ENCODE measurements around the gene CAMTA1.

CAMTA1 gene

GRCh38 chr1:7719468-7720094, 934.3 kb downstream of the CAMTA1 start:
- no peak for DNase-seq (ENCODE audit: low read depth, low spot score)
- no peak overlapping the region for H3K27ac ChIP-seq

GRCh38 chr1:7721940-7722669, 936.9 kb downstream of the CAMTA1 start:
- no peak overlapping the region for H3K27ac ChIP-seq
- DNase-seq (ENCODE audit: low read depth, low spot score) = no peak

GRCh38 chr1:7722670-7723012, 937.4 kb downstream of the CAMTA1 start:
- H3K27ac ChIP-seq = no peak overlapping the region
- DNase-seq (ENCODE audit: low read depth, low spot score) = no peak

- no peak for DNase-seq (ENCODE audit: low read depth, low spot score)
Observed at GRCh38 chr1:7726623-7727022, 941.4 kb downstream of the CAMTA1 start.

GRCh38 chr1:7727809-7728471, 942.7 kb downstream of the CAMTA1 start:
- no peak overlapping the region for H3K27ac ChIP-seq
- no peak for DNase-seq (ENCODE audit: low read depth, low spot score)

More at GRCh38 chr1:7726623-7727022, 941.4 kb downstream of the CAMTA1 start:
- no peak overlapping the region for H3K27ac ChIP-seq

- no peak overlapping the region for H3K27ac ChIP-seq
- DNase-seq (ENCODE audit: low read depth, low spot score) = no peak
Observed at GRCh38 chr1:7729761-7730160, 944.5 kb downstream of the CAMTA1 start.

GRCh38 chr1:7732331-7732730, 947.1 kb downstream of the CAMTA1 start:
- H3K27ac ChIP-seq = no peak overlapping the region
- DNase-seq (ENCODE audit: low read depth, low spot score) = no peak

- no peak for DNase-seq (ENCODE audit: low read depth, low spot score)
- H3K27ac ChIP-seq = no peak overlapping the region
Observed at GRCh38 chr1:7733276-7733675, 948.0 kb downstream of the CAMTA1 start.

- no peak overlapping the region for H3K27ac ChIP-seq
- DNase-seq (ENCODE audit: low read depth, low spot score) = no peak
Observed at GRCh38 chr1:7738044-7738443, 952.8 kb downstream of the CAMTA1 start.

- no peak overlapping the region for H3K27ac ChIP-seq
- DNase-seq (ENCODE audit: low read depth, low spot score) = no peak
Observed at GRCh38 chr1:7743346-7743745, 958.1 kb downstream of the CAMTA1 start.

- no peak for DNase-seq (ENCODE audit: low read depth, low spot score)
- no peak overlapping the region for H3K27ac ChIP-seq
Observed at GRCh38 chr1:7744882-7745281, 959.6 kb downstream of the CAMTA1 start.

- peak overlapping the region; percentile 50 for H3K27ac ChIP-seq
- peak; percentile 52 for DNase-seq (ENCODE audit: low read depth, low spot score)
Observed at GRCh38 chr1:7745783-7746182, 960.5 kb downstream of the CAMTA1 start.

- no peak for DNase-seq (ENCODE audit: low read depth, low spot score)
- H3K27ac ChIP-seq = no peak overlapping the region
Observed at GRCh38 chr1:7747605-7748004, 962.4 kb downstream of the CAMTA1 start.

GRCh38 chr1:7749126-7749525, 963.9 kb downstream of the CAMTA1 start:
- H3K27ac ChIP-seq = no peak overlapping the region
- DNase-seq (ENCODE audit: low read depth, low spot score) = no peak

- no peak overlapping the region for H3K27ac ChIP-seq
- DNase-seq (ENCODE audit: low read depth, low spot score) = no peak
Observed at GRCh38 chr1:7751174-7751573, 965.9 kb downstream of the CAMTA1 start.

GRCh38 chr1:7752512-7753417, 967.5 kb downstream of the CAMTA1 start:
- H3K27ac ChIP-seq = no peak overlapping the region
- DNase-seq (ENCODE audit: low read depth, low spot score) = no peak

GRCh38 chr1:7753641-7754040, 968.4 kb downstream of the CAMTA1 start:
- DNase-seq (ENCODE audit: low read depth, low spot score) = no peak
- H3K27ac ChIP-seq = no peak overlapping the region

- no peak overlapping the region for H3K27ac ChIP-seq
- no peak for DNase-seq (ENCODE audit: low read depth, low spot score)
Observed at GRCh38 chr1:7754234-7754633, 969.0 kb downstream of the CAMTA1 start.

- no peak overlapping the region for H3K27ac ChIP-seq
- DNase-seq (ENCODE audit: low read depth, low spot score) = no peak
Observed at GRCh38 chr1:7755448-7755847, 970.2 kb downstream of the CAMTA1 start.

GRCh38 chr1:7760245-7760644, 975.0 kb downstream of the CAMTA1 start:
- H3K27ac ChIP-seq = no peak overlapping the region
- no peak for DNase-seq (ENCODE audit: low read depth, low spot score)

- no peak overlapping the region for H3K27ac ChIP-seq
- DNase-seq (ENCODE audit: low read depth, low spot score) = no peak
Observed at GRCh38 chr1:7761103-7761502, 975.8 kb downstream of the CAMTA1 start.
